Measurements from ENCODE around the gene CDKAL1.

The CDKAL1 gene

GRCh38 chr6:21079468-21080048, 545.3 kb downstream of the CDKAL1 start:
- ATAC-seq = peak; percentile 70
- no peak for TF ChIP-seq ZNF565 (CRISPR knock-in tag; conservative IDR thresholded peaks at IDR 0.05; ENCODE audit: low read depth)
- peak; percentile 85 for TF ChIP-seq ISL1 (CRISPR knock-in tag; IDR thresholded peaks at IDR 0.05)
- no peak for TF ChIP-seq ZFP3 (CRISPR knock-in tag; IDR thresholded peaks at IDR 0.05)
- peak; percentile 54; the same call in 1 of the 2 replicates for TF ChIP-seq TSHZ2 (CRISPR knock-in tag; IDR thresholded peaks at IDR 0.05)
- no peak for TF ChIP-seq ZFP30 (CRISPR knock-in tag; IDR thresholded peaks at IDR 0.05)
- TF ChIP-seq SNAI2 (CRISPR knock-in tag; IDR thresholded peaks at IDR 0.05) = 0 out of 2 replicates have a peak, but pooled peaks have one; percentile 63
- TF ChIP-seq TCF4 (CRISPR knock-in tag; IDR thresholded peaks at IDR 0.05; ENCODE audit: borderline replicate concordance) = peak; percentile 71; the same call in 1 of the 2 replicates
- peak; percentile 68; the same call in 1 of the 2 replicates for TF ChIP-seq CREB5 (CRISPR knock-in tag; IDR thresholded peaks at IDR 0.05; ENCODE audit: low read depth)

- TF ChIP-seq ARNTL (CRISPR knock-in tag; IDR thresholded peaks at IDR 0.05; ENCODE audit: borderline replicate concordance, low read depth) (no peak), POU6F1 (CRISPR knock-in tag; IDR thresholded peaks at IDR 0.05; ENCODE audit: borderline replicate concordance, low read depth) (no peak), RARB (CRISPR knock-in tag; IDR thresholded peaks at IDR 0.05) (no peak), ZC3H10 (CRISPR knock-in tag; IDR thresholded peaks at IDR 0.05) (no peak), ESRRG (CRISPR knock-in tag; IDR thresholded peaks at IDR 0.05) (no peak), PPARA (CRISPR knock-in tag; IDR thresholded peaks at IDR 0.05; ENCODE audit: borderline replicate concordance) (no peak), PATZ1 (CRISPR knock-in tag; IDR thresholded peaks at IDR 0.05; ENCODE audit: borderline replicate concordance) (no peak), TSHZ2 (CRISPR knock-in tag; IDR thresholded peaks at IDR 0.05) (no peak), GLIS3 (CRISPR knock-in tag; IDR thresholded peaks at IDR 0.05) (no peak), ZNF70 (CRISPR knock-in tag; IDR thresholded peaks at IDR 0.05) (no peak), CSDC2 (CRISPR knock-in tag; IDR thresholded peaks at IDR 0.05) (no peak)
- ATAC-seq = no peak
Measured at GRCh38 chr6:21080221-21080620, 546.0 kb downstream of the CDKAL1 start.

- no peak for ATAC-seq
- TF ChIP-seq ARNTL (CRISPR knock-in tag; IDR thresholded peaks at IDR 0.05; ENCODE audit: borderline replicate concordance, low read depth) = no peak
- TF ChIP-seq GLIS3 (CRISPR knock-in tag; IDR thresholded peaks at IDR 0.05) = no peak
- TF ChIP-seq CSDC2 (CRISPR knock-in tag; IDR thresholded peaks at IDR 0.05) = no peak
- no peak for TF ChIP-seq CREB5 (CRISPR knock-in tag; IDR thresholded peaks at IDR 0.05; ENCODE audit: low read depth)
- TF ChIP-seq BACH2 (CRISPR knock-in tag; IDR thresholded peaks at IDR 0.05; ENCODE audit: borderline replicate concordance) = no peak
- TF ChIP-seq TCF4 (CRISPR knock-in tag; IDR thresholded peaks at IDR 0.05; ENCODE audit: borderline replicate concordance) = no peak
- no peak for TF ChIP-seq ZFP3 (CRISPR knock-in tag; IDR thresholded peaks at IDR 0.05)
- no peak for TF ChIP-seq ISL1 (CRISPR knock-in tag; IDR thresholded peaks at IDR 0.05)
- TF ChIP-seq ZNF8 (CRISPR knock-in tag; IDR thresholded peaks at IDR 0.05) = no peak
- TF ChIP-seq OSR1 (CRISPR knock-in tag; IDR thresholded peaks at IDR 0.05) = no peak
- no peak for TF ChIP-seq PATZ1 (CRISPR knock-in tag; IDR thresholded peaks at IDR 0.05; ENCODE audit: borderline replicate concordance)
- no peak for TF ChIP-seq ZNF565 (CRISPR knock-in tag; conservative IDR thresholded peaks at IDR 0.05; ENCODE audit: low read depth)
- no peak for TF ChIP-seq SNAI2 (CRISPR knock-in tag; IDR thresholded peaks at IDR 0.05)
- no peak for TF ChIP-seq ESRRG (CRISPR knock-in tag; IDR thresholded peaks at IDR 0.05)
Measured at GRCh38 chr6:21082091-21082490, 547.8 kb downstream of the CDKAL1 start.

Data from SK-N-SH treated with all-trans-retinoic acid at 6 μM for 48 hours (cell line).